IMR-90 (cell line): ENCODE measurements around the gene CAVIN1. TPM values are rescaled to one million over a fixed set of nuclear protein-coding genes. Genes with fewer than 3 reads are reported as not detected.

Source experiments
- ATAC-seq: fragments of 200-7000 bp; cut with Tn5 transposase; 2 replicates; pipeline ENCODE4 v1.9.1; 2020; ENCODE audit warnings: low read depth, mild to moderate bottlenecking, moderate library complexity
- BruUV-seq: library from RNA; stranded (reverse); fragments of 400-500 nt; replicated peaks from 2 replicates; lab custom pipeline; 2021; lab: Mats Ljungman, UMichigan
- CTCF ChIA-PET: fragments of 300-600 bp; formaldehyde crosslinking; extraction: SDS; loops from one replicate; lab custom pipeline; 2021; ENCODE audit warnings: antibody characterized with exemption; lab: Yijun Ruan, JAX
- POLR2A ChIA-PET: fragments of 300-600 bp; sonication (Branson Sonifier 250); formaldehyde crosslinking; loops from one replicate; lab custom pipeline; 2022; ENCODE audit warnings: antibody characterized with exemption; ENCODE audit not compliant: unreplicated experiment; lab: Charles Lee
- DNase-seq: peaks from one replicate; pipeline ENCODE4 v3.0.0; 2013
- H2AFZ ChIP-seq: replicated peaks from 2 replicates; pipeline ENCODE3; 2013; ENCODE audit warnings: low read length, mild to moderate bottlenecking; ENCODE audit not compliant: poor library complexity
- H2AK5ac ChIP-seq: 2 replicates; pipeline ENCODE4 v1.6.1; 2013; ENCODE audit warnings: low read depth, low read length, inconsistent platforms
- H2AK9ac ChIP-seq: replicated peaks from 2 replicates; pipeline ENCODE3; 2013; ENCODE audit warnings: mild to moderate bottlenecking, low read depth, low read length, moderate library complexity; ENCODE audit not compliant: poor library complexity
- H2BK120ac ChIP-seq: 2 replicates; pipeline ENCODE4 v1.6.1; 2013; ENCODE audit warnings: low read depth, low read length, inconsistent platforms
- H2BK15ac ChIP-seq: 3 replicates; pipeline ENCODE4 v1.6.1; 2013; ENCODE audit warnings: low read depth, low read length, inconsistent platforms
- H2BK20ac ChIP-seq: 2 replicates; pipeline ENCODE4 v1.6.1; 2013; ENCODE audit warnings: low read depth, mild to moderate bottlenecking, inconsistent platforms, low read length, moderate library complexity
- H2BK5ac ChIP-seq: 2 replicates; pipeline ENCODE4 v1.6.1; 2013; ENCODE audit warnings: mild to moderate bottlenecking, low read depth, low read length, inconsistent platforms; ENCODE audit not compliant: poor library complexity, severe bottlenecking
- H3K14ac ChIP-seq: replicated peaks from 2 replicates; pipeline ENCODE4 v1.6.1; 2013; ENCODE audit warnings: low read depth, low read length, inconsistent platforms
- H3K18ac ChIP-seq: 2 replicates; pipeline ENCODE4 v1.6.1; 2013; ENCODE audit warnings: low read depth, low read length, control low read depth
- H3K23ac ChIP-seq: 2 replicates; pipeline ENCODE4 v1.6.1; 2013; ENCODE audit warnings: low read depth, low read length, inconsistent platforms
- H3K27ac ChIP-seq: 2 replicates; pipeline ENCODE4 v1.5.1; 2013; ENCODE audit warnings: mild to moderate bottlenecking, control low read depth, low read length; ENCODE audit not compliant: insufficient read depth
- H3K27me3 ChIP-seq: 2 replicates; pipeline ENCODE4 v1.6.1; 2013; ENCODE audit warnings: low read length; ENCODE audit not compliant: control insufficient read depth, insufficient read depth
- H3K36me3 ChIP-seq: 2 replicates; pipeline ENCODE4 v1.6.1; 2013; ENCODE audit warnings: low read length, mixed read lengths; ENCODE audit not compliant: control insufficient read depth, insufficient read depth
- H3K4ac ChIP-seq: 2 replicates; pipeline ENCODE4 v1.6.1; 2013; ENCODE audit warnings: low read depth, low read length, inconsistent platforms
- H3K4me1 ChIP-seq: 2 replicates; pipeline ENCODE4 v1.6.1; 2013; ENCODE audit warnings: low read length, mixed read lengths; ENCODE audit not compliant: control insufficient read depth, insufficient read depth
- H3K4me2 ChIP-seq: 2 replicates; pipeline ENCODE4 v1.6.1; 2013; ENCODE audit warnings: low read depth, mild to moderate bottlenecking, control low read depth, low read length, moderate library complexity
- H3K4me3 ChIP-seq: 2 replicates; pipeline ENCODE4 v1.5.1; 2013; ENCODE audit warnings: low read depth, mild to moderate bottlenecking, control low read depth, low read length, moderate library complexity; ENCODE audit not compliant: insufficient read depth
- H3K56ac ChIP-seq: 2 replicates; pipeline ENCODE4 v1.6.1; 2013; ENCODE audit warnings: low read length, inconsistent platforms; ENCODE audit not compliant: insufficient read depth; ENCODE audit errors: extremely low read depth
- H3K79me1 ChIP-seq, 2 experiments: 2 replicates each; pipeline ENCODE4 v1.6.1; 2013; ENCODE audit warnings: low read length in 2 of 2, inconsistent platforms in 1 of 2, low read depth in 1 of 2
- H3K9ac ChIP-seq: 2 replicates; pipeline ENCODE4 v1.6.1; 2013; ENCODE audit warnings: low read depth, low read length, control low read depth
- H3K9me1 ChIP-seq: 2 replicates; pipeline ENCODE4 v1.6.1; 2013; ENCODE audit warnings: low read length, inconsistent platforms; ENCODE audit not compliant: insufficient read depth
- H3K9me3 ChIP-seq: 2 replicates; pipeline ENCODE4 v1.6.1; 2013; ENCODE audit warnings: low read length; ENCODE audit not compliant: control insufficient read depth, insufficient read depth
- H4K20me1 ChIP-seq: 2 replicates; pipeline ENCODE4 v1.6.1; 2013; ENCODE audit warnings: low read length, inconsistent platforms; ENCODE audit not compliant: insufficient read depth
- H4K5ac ChIP-seq: 2 replicates; pipeline ENCODE4 v1.6.1; 2013; ENCODE audit warnings: mild to moderate bottlenecking, low read depth, low read length, control low read depth
- H4K8ac ChIP-seq, 2 experiments: 2 replicates each; pipeline ENCODE4 v1.6.1; 2013; ENCODE audit warnings: low read depth in 2 of 2, low read length in 2 of 2, control low read depth in 1 of 2, inconsistent platforms in 1 of 2
- H4K91ac ChIP-seq: 2 replicates; pipeline ENCODE4 v1.6.1; 2013; ENCODE audit warnings: low read depth, low read length, inconsistent platforms; ENCODE audit not compliant: insufficient read depth
- BHLHE40 ChIP-seq: fragments of 150-350 bp; IDR thresholded peaks from 2 replicates; pipeline ENCODE4 v1.6.1; 2016; ENCODE audit warnings: mild to moderate bottlenecking, low read depth, low read length
- CEBPB ChIP-seq: IDR thresholded peaks from 2 replicates; pipeline ENCODE4 v1.6.1; 2012; ENCODE audit warnings: low read depth, low read length, improper control_type of control experiment
- CHD1 ChIP-seq: IDR thresholded peaks from 2 replicates; pipeline ENCODE4 v1.6.1; 2012; ENCODE audit warnings: low read depth, low read length, improper control_type of control experiment
- ELK1 ChIP-seq: fragments of 150-350 bp; IDR thresholded peaks from 2 replicates; pipeline ENCODE4 v1.6.1; 2016; ENCODE audit warnings: low read depth, mild to moderate bottlenecking, low read length, moderate library complexity, borderline replicate concordance
- FOS ChIP-seq: fragments of 150-350 bp; IDR thresholded peaks from 2 replicates; pipeline ENCODE4 v1.6.1; 2016; ENCODE audit warnings: low read depth, low read length
- MAFK ChIP-seq: IDR thresholded peaks from 2 replicates; pipeline ENCODE4 v1.6.1; 2012; ENCODE audit warnings: low read depth, low read length, improper control_type of control experiment
- MAZ ChIP-seq: IDR thresholded peaks from 2 replicates; pipeline ENCODE4 v1.6.1; 2012; ENCODE audit warnings: low read depth, mild to moderate bottlenecking, low read length, improper control_type of control experiment, moderate library complexity, borderline replicate concordance
- MXI1 ChIP-seq: IDR thresholded peaks from 2 replicates; pipeline ENCODE4 v1.6.1; 2012; ENCODE audit warnings: low read depth, mild to moderate bottlenecking, low read length, moderate library complexity, borderline replicate concordance
- NFE2L2 ChIP-seq: fragments of 150-350 bp; IDR thresholded peaks from 2 replicates; pipeline ENCODE4 v1.6.1; 2016; ENCODE audit warnings: low read depth, mild to moderate bottlenecking, low read length
- POLR2A ChIP-seq: IDR thresholded peaks from 2 replicates; pipeline ENCODE4 v1.6.1; 2012; ENCODE audit warnings: mild to moderate bottlenecking, low read depth, low read length
- RAD21 ChIP-seq: IDR thresholded peaks from 2 replicates; pipeline ENCODE4 v1.6.1; 2012; ENCODE audit warnings: low read length, improper control_type of control experiment
- RCOR1 ChIP-seq: IDR thresholded peaks from 2 replicates; pipeline ENCODE4 v1.6.1; 2012; ENCODE audit warnings: mild to moderate bottlenecking, low read length, improper control_type of control experiment; ENCODE audit not compliant: insufficient replicate concordance
- RFX5 ChIP-seq: IDR thresholded peaks from 2 replicates; pipeline ENCODE4 v1.8.0; 2012; ENCODE audit warnings: low read depth, mild to moderate bottlenecking, low read length, moderate library complexity
- SMC3 ChIP-seq: fragments of 150-350 bp; IDR thresholded peaks from 2 replicates; pipeline ENCODE4 v1.6.1; 2016; ENCODE audit warnings: low read depth, mild to moderate bottlenecking, antibody characterized with exemption, low read length, moderate library complexity
- WGBS, 2 experiments: methylation state at CpG; one replicate each; pipeline versions ENCODE4 v1.1.5 to v1.1.7; 2013; ENCODE audit warnings: missing lambda C conversion rate in 2 of 2; ENCODE audit not compliant: insufficient read length in 1 of 2; ENCODE audit errors: extremely low coverage in 2 of 2; 5-methylcytosine and 5-hydroxymethylcytosine counted together
- dilution Hi-C: fragments of 300-500 bp; cut with HindIII; formaldehyde crosslinking; loops from one replicate; pipeline ENCODE4 v1.14.3; 2018; ENCODE audit warnings: low sequenced_read_pairs; ENCODE audit not compliant: unreplicated experiment
- in situ Hi-C: fragments of 300-500 bp; cut with MboI; formaldehyde crosslinking; loops from 3 replicates; pipeline ENCODE4 v1.14.3; 2019; ENCODE audit warnings: low sequenced_read_pairs, inconsistent platforms, mixed read lengths
- intact Hi-C: fragments of 100-400 bp; cut with micrococcal nuclease; formaldehyde crosslinking; loops from 2 replicates; pipeline ENCODE4 v1.10.0; 2022
- polyA plus RNA-seq, 3 experiments: library from polyadenylated mRNA; depleted of rRNA; stranded (reverse); fragments of >200 nt; gene quantifications; 2 replicates each; pipeline ENCODE4 v1.2.3, GENCODE V29; 2012; ENCODE audit warnings: low replicate concordance in 1 of 3
- total RNA-seq: library from RNA; depleted of rRNA; stranded (reverse); fragments of >200 nt; gene quantifications from 2 replicates; pipeline ENCODE4 v1.2.3, GENCODE V29; 2012
- TF ChIP-seq, protein P1 (sequence below): conservative IDR thresholded peaks from 2 replicates; pipeline ENCODE4 v1.5.1; 2012; ENCODE audit warnings: mild to moderate bottlenecking, low read depth, low read length, improper control_type of control experiment

Gene CAVIN1
- total and polyA plus RNA-seq, 2 of the 4 experiments (the other 2 are of a cell fraction): 491 to 556 TPM

- H4K5ac ChIP-seq: no peak overlapping the region; the same call in 1 of the 2 replicates
- ChIA-PET CTCF (interaction anchor here (0.6 to 1.3 kb wide), 5 partner anchors 10 to 100 kb away, joined by 3 to 7 read pairs (median 3); partner anchors contain the start of gene CAVIN1), POLR2A (interaction anchor here (0.5 to 1.3 kb wide), 2 partner anchors 7 to 14 kb away, joined by 4 to 5 read pairs; partner anchors contain the start of gene CAVIN1)
- dilution Hi-C loops (no loop called here), intact Hi-C loops (loop anchor here (5.0 kb wide), 1 partner anchor 108 kb away; no protein-coding TSS in a partner anchor), in situ Hi-C loops (no loop called here)
- H4K20me1 ChIP-seq: peaks cover 100% of the 10 kb centered on the region
- H3K9me1 ChIP-seq: peaks cover 32% of the 10 kb centered on the region
- WGBS, 2 experiments: no CpG with 5 or more reads among the region's 5 CpGs
- no TSS peak for BruUV-seq
- no peak overlapping the region for H2AFZ ChIP-seq
- no peak overlapping the region; the same call in 2 of the 3 replicates for H2BK15ac ChIP-seq
- no peak overlapping the region for H3K18ac ChIP-seq
- peaks cover 0 to 65% of the 10 kb centered on the region in 2 experiments; a peak in 2 of 4 replicates for H3K79me1 ChIP-seq
- no peak overlapping the region for H3K9ac ChIP-seq
- H2BK5ac ChIP-seq: peak overlapping the region; percentile 39
- peak overlapping the region; percentile 64 for H3K4me2 ChIP-seq
- peaks cover 40% of the 10 kb centered on the region for H3K4me1 ChIP-seq
- peak overlapping the region; percentile 55 for H3K14ac ChIP-seq
- H2BK20ac ChIP-seq: no peak overlapping the region; the same call in 1 of the 2 replicates
- peak overlapping the region in 1 of 2 experiments; percentile 7; a peak in 1 of 4 replicates for H4K8ac ChIP-seq
- H3K27me3 ChIP-seq: no peaks in the 10 kb centered on the region
- H2AK9ac ChIP-seq: peak overlapping the region; percentile 23
- no peak overlapping the region for H4K91ac ChIP-seq
- no peak overlapping the region for H3K56ac ChIP-seq
- ATAC-seq (peak; percentile 73), DNase-seq (peak; percentile 91)
- no peak overlapping the region for H2BK120ac ChIP-seq
- peaks cover 19% of the 10 kb centered on the region for H3K36me3 ChIP-seq
- H3K9me3 ChIP-seq: no peaks in the 10 kb centered on the region
- peak overlapping the region; percentile 49; the same call in 1 of the 2 replicates for H3K23ac ChIP-seq
- peak overlapping the region; percentile 65; the same call in 1 of the 2 replicates for H3K27ac ChIP-seq
- peak overlapping the region; percentile 29; the same call in 1 of the 2 replicates for H2AK5ac ChIP-seq
- no peak overlapping the region for H3K4me3 ChIP-seq
- H3K4ac ChIP-seq: peak overlapping the region; percentile 38
- TF ChIP-seq CEBPB: peak; percentile 66
- TF ChIP-seq, protein P1, sequence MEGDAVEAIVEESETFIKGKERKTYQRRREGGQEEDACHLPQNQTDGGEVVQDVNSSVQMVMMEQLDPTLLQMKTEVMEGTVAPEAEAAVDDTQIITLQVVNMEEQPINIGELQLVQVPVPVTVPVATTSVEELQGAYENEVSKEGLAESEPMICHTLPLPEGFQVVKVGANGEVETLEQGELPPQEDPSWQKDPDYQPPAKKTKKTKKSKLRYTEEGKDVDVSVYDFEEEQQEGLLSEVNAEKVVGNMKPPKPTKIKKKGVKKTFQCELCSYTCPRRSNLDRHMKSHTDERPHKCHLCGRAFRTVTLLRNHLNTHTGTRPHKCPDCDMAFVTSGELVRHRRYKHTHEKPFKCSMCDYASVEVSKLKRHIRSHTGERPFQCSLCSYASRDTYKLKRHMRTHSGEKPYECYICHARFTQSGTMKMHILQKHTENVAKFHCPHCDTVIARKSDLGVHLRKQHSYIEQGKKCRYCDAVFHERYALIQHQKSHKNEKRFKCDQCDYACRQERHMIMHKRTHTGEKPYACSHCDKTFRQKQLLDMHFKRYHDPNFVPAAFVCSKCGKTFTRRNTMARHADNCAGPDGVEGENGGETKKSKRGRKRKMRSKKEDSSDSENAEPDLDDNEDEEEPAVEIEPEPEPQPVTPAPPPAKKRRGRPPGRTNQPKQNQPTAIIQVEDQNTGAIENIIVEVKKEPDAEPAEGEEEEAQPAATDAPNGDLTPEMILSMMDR: no peak
- 0 out of 2 replicates have a peak, but pooled peaks have one; percentile 11 for TF ChIP-seq MXI1
- TF ChIP-seq SMC3: no peak
- no peak for TF ChIP-seq MAZ
- no peak for TF ChIP-seq POLR2A
- no peak for TF ChIP-seq CHD1
- TF ChIP-seq RAD21: 0 out of 2 replicates have a peak, but pooled peaks have one; percentile 7
- no peak for TF ChIP-seq RFX5
- no peak for TF ChIP-seq ELK1
- TF ChIP-seq MAFK: no peak
- no peak for TF ChIP-seq BHLHE40
- TF ChIP-seq NFE2L2: no peak
- peak; percentile 56 for TF ChIP-seq RCOR1
- peak; percentile 75 for TF ChIP-seq FOS
These were observed 13.3 kb downstream of the CAVIN1 start for GRCh38 chr17:42409523-42410318.
